ENCODE data around the gene OR56B1. TPM values are rescaled to one million over a fixed set of nuclear protein-coding genes. Genes with fewer than 3 reads are reported as not detected.

OR56B1 gene
- total RNA-seq, 4 donors from 2014 or later: not detected

GRCh38 chr11:5767056-5767455 is 30.8 kb downstream of the OR56B1 start:
- Histone ChIP-seq H3K4me3 (no peak overlapping the region), H3K27ac (replicated peaks in 1 of 4) (no peak overlapping the region), H3K36me3 (no peaks in the 10 kb centered on the region), H3K9me3 (no peaks in the 10 kb centered on the region), H3K4me1 (no peaks in the 10 kb centered on the region), H3K27me3 (no peaks in the 10 kb centered on the region)
- TF ChIP-seq CTCF (IDR thresholded peaks at IDR 0.05): no peak
- no peak for TF ChIP-seq EP300 (IDR thresholded peaks at IDR 0.05)
- TF ChIP-seq POLR2AphosphoS5 (IDR thresholded peaks at IDR 0.05): no peak
- no peak for TF ChIP-seq POLR2A (IDR thresholded peaks at IDR 0.05; ENCODE audit: low read depth)
- WGBS: no CpG with 5 or more reads among the region's 1 CpG
- intact Hi-C loops (cut with DNase I): no loop called here
- DNase-seq (ENCODE audit: extremely low spot score): no peak

GRCh38 chr11:5783255-5783654 is 47.0 kb downstream of the OR56B1 start, which contains the start of gene OR52N5:
Gene OR52N5 (minus strand): TSS chr11:5783355. CDS start chr11:5778634, 4,721 bp downstream.
- Histone ChIP-seq H3K4me1 (no peaks in the 10 kb centered on the region), H3K27ac (replicated peaks in 1 of 4) (no peak within 1 kb of the TSS), H3K9me3 (no peaks in the 10 kb centered on the region), H3K36me3 (no peaks in the 10 kb centered on the region), H3K4me3 (no peak within 1 kb of the TSS), H3K27me3 (no peaks in the 10 kb centered on the region)
- WGBS: 37% methylated on average over 4 of the region's 4 CpGs
- intact Hi-C loops (cut with DNase I): no loop called here
- DNase-seq (ENCODE audit: extremely low spot score): no peak
- no peak for TF ChIP-seq POLR2A (IDR thresholded peaks at IDR 0.05; ENCODE audit: low read depth)
- TF ChIP-seq EP300 (IDR thresholded peaks at IDR 0.05): no peak
- TF ChIP-seq CTCF (IDR thresholded peaks at IDR 0.05): no peak
- TF ChIP-seq POLR2AphosphoS5 (IDR thresholded peaks at IDR 0.05): no peak

Other genes with a start within 250 kb of the OR56B1 start
- gene OR52D1, start 247.8 kb upstream of the OR56B1 start, total RNA-seq: not detected
- under 1 TPM in 1 of 4 donors, not detected in 3; 0.13 TPM for gene UBQLN3, start 226.5 kb upstream of the OR56B1 start, total RNA-seq
- under 1 TPM in 3 of 4 donors, not detected in 1; 0.19 to 0.46 (median 0.42) TPM for gene UBQLNL, start 219.7 kb upstream of the OR56B1 start, total RNA-seq
- not detected for gene OR52H1, start 187.9 kb upstream of the OR56B1 start, total RNA-seq
- not detected for gene OR52B6, start 155.6 kb upstream of the OR56B1 start, total RNA-seq
- 1 to 10 TPM; 1.8 to 3.4 (median 2.5) TPM for gene TRIM6, start 139.8 kb upstream of the OR56B1 start, total RNA-seq
- gene TRIM34, start 111.4 kb upstream of the OR56B1 start, total RNA-seq: 1 to 10 TPM; 3.0 to 5.0 (median 3.9) TPM
- gene TRIM5, start 51.4 kb upstream of the OR56B1 start, total RNA-seq: 10 to 100 TPM; 15.9 to 21.5 (median 16.6) TPM
- gene TRIM22, start 46.7 kb upstream of the OR56B1 start, total RNA-seq: 10 to 100 TPM; 27.1 to 46.6 (median 36.7) TPM
- not detected for gene OR52N4, start 17.8 kb downstream of the OR56B1 start, total RNA-seq
- gene OR52N5, start 46.9 kb downstream of the OR56B1 start, total RNA-seq: under 1 TPM in 1 of 4 donors, not detected in 3; 0.17 TPM
- gene OR52N1, start 54.8 kb downstream of the OR56B1 start, total RNA-seq: not detected
- gene OR52N2, start 72.5 kb downstream of the OR56B1 start, total RNA-seq: not detected
- gene OR52E6, start 105.4 kb downstream of the OR56B1 start, total RNA-seq: not detected
- not detected for gene OR52E8, start 121.2 kb downstream of the OR56B1 start, total RNA-seq
- not detected for gene OR52E4, start 144.2 kb downstream of the OR56B1 start, total RNA-seq
- not detected for gene OR52E5, start 156.8 kb downstream of the OR56B1 start, total RNA-seq
- gene OR56A3, start 205.8 kb downstream of the OR56B1 start, total RNA-seq: not detected
- gene OR56A5, start 232.0 kb downstream of the OR56B1 start, total RNA-seq: not detected